ENCODE measurements around the gene LRBA. TPM values are rescaled to one million over a fixed set of nuclear protein-coding genes. Genes with fewer than 3 reads are reported as not detected.
A peak's percentile ranks its signal among the peaks of the same experiment; 100 is the strongest.

LRBA gene
- total RNA-seq, 6 experiments from 2014 or later = 13.6 to 17.6 (median 15.0) TPM

GRCh38 chr4:150232029-150232428 is 783.1 kb downstream of the LRBA start:
- no peak for TF ChIP-seq CTCF (IDR thresholded peaks at IDR 0.05)
- peaks cover 98% of the 10 kb centered on the region for H3K4me1 Mint-ChIP-seq (ENCODE audit: low read depth)
- H3K9me3 Mint-ChIP-seq = peaks cover 11% of the 10 kb centered on the region
- peaks cover 87% of the 10 kb centered on the region for H3K36me3 Mint-ChIP-seq (ENCODE audit: low read depth)
- H3K27ac Mint-ChIP-seq = peak overlapping the region; percentile 93
- H3K27me3 Mint-ChIP-seq (ENCODE audit: insufficient read depth) = peaks cover 45% of the 10 kb centered on the region
- no peak for DNase-seq
- peak overlapping the region; percentile 22; the same call in 1 of the 2 replicates for H3K4me3 Mint-ChIP-seq

DNA sequence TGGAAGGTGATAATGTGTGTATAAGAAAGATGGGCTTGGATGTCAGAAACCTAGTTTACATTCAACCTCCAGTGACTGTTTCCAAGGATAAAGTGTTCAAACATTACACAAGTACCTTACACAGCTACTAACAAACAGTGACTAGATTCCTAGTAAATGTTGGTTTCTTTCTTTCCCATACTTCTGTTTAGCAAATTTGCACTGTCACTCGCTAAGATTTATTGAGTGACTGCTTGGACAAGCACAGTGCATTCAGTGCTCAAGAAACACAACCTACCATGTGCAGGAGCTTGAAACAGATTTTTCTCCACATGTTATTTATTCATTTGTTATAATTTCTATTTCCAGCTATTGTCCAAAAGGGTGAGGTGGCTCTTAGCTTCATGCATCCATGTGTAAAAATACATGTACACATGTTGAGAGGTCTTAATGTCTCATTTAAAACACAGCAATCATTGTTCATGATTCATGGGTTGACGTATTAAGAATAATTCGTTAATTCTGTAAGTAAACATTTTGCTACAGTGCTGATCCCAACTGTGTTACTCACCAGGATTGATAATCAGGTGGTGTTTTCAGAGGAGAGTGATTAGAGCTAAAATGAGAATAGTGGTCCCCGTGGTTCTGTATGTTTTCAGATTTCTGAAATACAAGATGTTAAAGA is 783.8 kb downstream of the LRBA start:
- Mint-ChIP-seq H3K9me3 (peaks cover 11% of the 10 kb centered on the region), H3K4me3 (peak overlapping the region; percentile 16), H3K27ac (peak overlapping the region; percentile 93), H3K36me3 (ENCODE audit: low read depth) (peaks cover 91% of the 10 kb centered on the region), H3K27me3 (ENCODE audit: insufficient read depth) (peaks cover 45% of the 10 kb centered on the region), H3K4me1 (ENCODE audit: low read depth) (peaks cover 96% of the 10 kb centered on the region)
- no peak for DNase-seq
- TF ChIP-seq CTCF (IDR thresholded peaks at IDR 0.05) = no peak

DNA sequence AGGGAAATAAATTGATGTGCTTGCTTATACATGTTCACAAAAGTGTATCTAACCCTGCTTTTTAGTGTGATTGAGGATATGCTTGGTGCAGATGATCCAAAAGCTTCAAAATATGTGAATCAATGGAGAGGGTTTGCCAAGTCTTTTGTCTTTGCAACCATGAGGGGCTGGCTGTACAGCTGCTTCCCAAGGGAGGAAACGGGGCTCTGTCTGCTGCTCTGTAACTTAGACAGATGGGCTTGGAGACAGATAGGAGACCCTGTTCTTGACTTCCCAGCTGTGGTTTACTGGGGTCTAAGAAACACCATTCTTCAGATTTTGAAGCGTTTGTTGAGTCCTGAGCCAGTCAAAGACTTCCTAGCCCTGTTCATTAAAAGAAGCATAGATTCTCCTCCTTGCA is 784.5 kb downstream of the LRBA start:
- Mint-ChIP-seq H3K27ac (peak overlapping the region; percentile 93), H3K36me3 (ENCODE audit: low read depth) (peaks cover 93% of the 10 kb centered on the region), H3K9me3 (peaks cover 11% of the 10 kb centered on the region), H3K4me3 (no peak overlapping the region), H3K27me3 (ENCODE audit: insufficient read depth) (peaks cover 47% of the 10 kb centered on the region), H3K4me1 (ENCODE audit: low read depth) (peaks cover 96% of the 10 kb centered on the region)
- no peak for TF ChIP-seq CTCF (IDR thresholded peaks at IDR 0.05)
- DNase-seq = no peak

GRCh38 chr4:150229520-150229919 is 785.6 kb downstream of the LRBA start:
- DNase-seq = peak; percentile 87
- no peak for TF ChIP-seq CTCF (IDR thresholded peaks at IDR 0.05)
- H3K27ac Mint-ChIP-seq = peak overlapping the region; percentile 93
- peaks cover 87% of the 10 kb centered on the region for H3K36me3 Mint-ChIP-seq (ENCODE audit: low read depth)
- H3K27me3 Mint-ChIP-seq (ENCODE audit: insufficient read depth) = peaks cover 38% of the 10 kb centered on the region
- peak overlapping the region; percentile 20; the same call in 1 of the 2 replicates for H3K4me3 Mint-ChIP-seq
- peaks cover 96% of the 10 kb centered on the region for H3K4me1 Mint-ChIP-seq (ENCODE audit: low read depth)
- H3K9me3 Mint-ChIP-seq = peaks cover 11% of the 10 kb centered on the region

DNA sequence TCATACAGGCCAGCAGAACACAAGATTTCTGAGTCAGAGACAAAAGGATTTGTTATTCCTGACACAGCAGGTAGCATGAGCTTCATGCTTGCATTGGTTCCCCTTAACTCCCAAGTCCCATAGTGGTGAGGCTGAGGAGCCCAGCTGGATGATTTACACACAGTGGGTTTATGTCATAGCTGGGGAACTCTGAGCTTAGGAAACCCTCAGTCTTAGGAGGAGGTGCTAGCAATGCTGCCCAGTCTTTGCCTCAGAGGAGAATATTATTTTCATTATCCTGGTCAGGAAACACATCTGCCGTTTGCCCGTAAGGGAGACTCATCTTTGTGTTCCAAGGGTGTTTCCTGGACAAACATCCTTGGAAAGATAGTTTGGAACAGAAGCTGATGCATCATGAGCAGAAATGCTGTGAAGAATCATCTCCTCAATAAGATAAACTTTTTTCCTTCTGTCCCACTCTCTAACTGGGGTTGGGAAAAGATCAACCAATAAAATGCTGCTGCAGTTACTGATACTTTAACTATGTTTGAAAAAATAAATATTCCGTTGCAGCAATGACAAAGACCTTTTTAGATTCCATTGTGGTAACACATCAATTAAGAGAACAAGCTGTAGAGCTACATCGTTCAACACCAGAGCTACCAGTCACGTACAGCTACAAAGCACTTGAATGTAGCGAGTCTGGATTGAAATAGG is 790.0 kb downstream of the LRBA start:
- Mint-ChIP-seq H3K4me1 (ENCODE audit: low read depth) (peaks cover 91% of the 10 kb centered on the region), H3K27me3 (ENCODE audit: insufficient read depth) (peaks cover 26% of the 10 kb centered on the region), H3K36me3 (ENCODE audit: low read depth) (peaks cover 69% of the 10 kb centered on the region), H3K9me3 (peaks cover 7% of the 10 kb centered on the region), H3K27ac (peak overlapping the region; percentile 95), H3K4me3 (peak overlapping the region; percentile 68)
- peak; percentile 98 for DNase-seq
- no peak for TF ChIP-seq CTCF (IDR thresholded peaks at IDR 0.05)

All from HFFc6 (cell line).